ENCODE results near the gene ZMIZ1. TPM values are rescaled to one million over a fixed set of nuclear protein-coding genes. Genes with fewer than 3 reads are reported as not detected.

ZMIZ1 gene
- polyA plus RNA-seq, 1 donor from 2014 or later, result 26.8 TPM

- no peak overlapping the region for H3K4me3 ChIP-seq (ENCODE audit: low read length)
- H3K9me3 ChIP-seq (ENCODE audit: low read length), result no peaks in the 10 kb centered on the region
- H3K79me2 ChIP-seq (replicated peaks; ENCODE audit: insufficient read depth, low read length), result no peaks in the 10 kb centered on the region
- H3K9me2 ChIP-seq (ENCODE audit: insufficient read depth, low read length), result no peaks in the 10 kb centered on the region
- TF ChIP-seq EP300 (conservative IDR thresholded peaks at IDR 0.05; ENCODE audit: poor library complexity, severe bottlenecking) (no peak), POLR2AphosphoS5 (IDR thresholded peaks at IDR 0.05) (no peak), TAF1 (IDR thresholded peaks at IDR 0.05; ENCODE audit: low read depth) (no peak), MXI1 (conservative IDR thresholded peaks at IDR 0.05; ENCODE audit: poor library complexity, severe bottlenecking) (no peak), CTCF (IDR thresholded peaks at IDR 0.05; ENCODE audit: poor library complexity, severe bottlenecking) (no peak), RAD21 (conservative IDR thresholded peaks at IDR 0.05) (no peak), EZH2 (IDR thresholded peaks at IDR 0.05; ENCODE audit: borderline replicate concordance, insufficient read depth, low read length, poor library complexity, severe bottlenecking) (no peak), SMC3 (conservative IDR thresholded peaks at IDR 0.05; ENCODE audit: poor library complexity) (no peak), REST (IDR thresholded peaks at IDR 0.05; ENCODE audit: borderline replicate concordance) (no peak)
- no peak overlapping the region for H3K27ac ChIP-seq (ENCODE audit: low read length)
- H2AFZ ChIP-seq (ENCODE audit: low read depth, low read length), result no peak overlapping the region
- H3K27me3 ChIP-seq (ENCODE audit: insufficient read depth, low read depth, low read length), result no peaks in the 10 kb centered on the region
- no peaks in the 10 kb centered on the region for H4K20me1 ChIP-seq (ENCODE audit: insufficient read depth)
- H3K4me2 ChIP-seq (ENCODE audit: low read length), result no peak overlapping the region
- no peak overlapping the region for H3K9ac ChIP-seq (ENCODE audit: low read length)
- no peaks in the 10 kb centered on the region for H3F3A ChIP-seq (ENCODE audit: insufficient read depth, low read length, poor library complexity, severe bottlenecking)
- no peaks in the 10 kb centered on the region for H3K36me3 ChIP-seq (ENCODE audit: insufficient read depth, low read length)
Measured at GRCh38 chr10:79344502-79345195, 275.9 kb downstream of the ZMIZ1 start.

DNA sequence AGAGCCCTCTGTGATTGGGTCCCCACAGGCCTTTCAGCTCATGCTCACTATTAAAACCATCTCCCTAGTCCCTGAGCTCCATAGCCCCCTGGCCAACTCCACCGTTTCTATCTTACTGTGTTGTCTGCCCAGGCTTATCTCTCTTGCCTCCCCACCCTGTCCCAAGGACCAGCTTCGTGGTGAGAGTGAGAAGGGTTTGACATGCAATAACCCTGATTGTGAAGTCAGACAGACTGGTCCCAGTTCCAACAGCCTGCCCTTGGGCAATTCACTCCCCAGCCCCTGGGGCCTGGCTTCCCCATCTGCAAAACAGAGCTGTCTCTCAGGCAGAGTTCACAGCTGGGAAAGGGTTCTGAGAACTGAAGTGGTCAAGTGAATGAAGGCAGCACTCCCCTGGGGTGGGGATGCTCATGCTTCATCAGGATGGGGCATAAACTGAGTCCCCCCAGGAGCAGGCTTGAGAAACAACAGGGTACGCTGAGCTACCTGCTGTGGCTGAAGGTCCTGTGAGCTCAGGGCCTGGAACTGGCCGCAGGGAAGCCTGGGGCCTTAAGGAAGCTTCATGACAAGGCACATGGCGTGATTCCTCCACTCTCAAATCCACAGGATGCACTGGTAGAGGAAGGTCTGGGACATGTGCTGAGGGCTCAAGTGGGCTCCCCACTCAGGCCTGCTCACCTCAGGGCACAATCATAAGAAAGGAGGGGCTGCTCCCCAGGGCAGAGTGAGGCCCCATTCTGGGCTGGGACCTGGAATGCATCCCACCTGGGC is 276.7 kb downstream of the ZMIZ1 start:
- no peak overlapping the region for H2AFZ ChIP-seq (ENCODE audit: low read depth, low read length)
- no peaks in the 10 kb centered on the region for H3K27me3 ChIP-seq (ENCODE audit: insufficient read depth, low read depth, low read length)
- no peak for TF ChIP-seq EZH2 (IDR thresholded peaks at IDR 0.05; ENCODE audit: borderline replicate concordance, insufficient read depth, low read length, poor library complexity, severe bottlenecking)
- TF ChIP-seq TAF1 (IDR thresholded peaks at IDR 0.05; ENCODE audit: low read depth), result no peak
- no peak for TF ChIP-seq MXI1 (conservative IDR thresholded peaks at IDR 0.05; ENCODE audit: poor library complexity, severe bottlenecking)
- TF ChIP-seq POLR2AphosphoS5 (IDR thresholded peaks at IDR 0.05), result no peak
- TF ChIP-seq SMC3 (conservative IDR thresholded peaks at IDR 0.05; ENCODE audit: poor library complexity), result no peak
- TF ChIP-seq REST (IDR thresholded peaks at IDR 0.05; ENCODE audit: borderline replicate concordance), result no peak
- TF ChIP-seq EP300 (conservative IDR thresholded peaks at IDR 0.05; ENCODE audit: poor library complexity, severe bottlenecking), result no peak
- no peak for TF ChIP-seq RAD21 (conservative IDR thresholded peaks at IDR 0.05)
- no peak for TF ChIP-seq CTCF (IDR thresholded peaks at IDR 0.05; ENCODE audit: poor library complexity, severe bottlenecking)
- no peak overlapping the region for H3K9ac ChIP-seq (ENCODE audit: low read length)
- H4K20me1 ChIP-seq (ENCODE audit: insufficient read depth), result no peaks in the 10 kb centered on the region
- no peak overlapping the region for H3K27ac ChIP-seq (ENCODE audit: low read length)
- H3K9me2 ChIP-seq (ENCODE audit: insufficient read depth, low read length), result no peaks in the 10 kb centered on the region
- H3K9me3 ChIP-seq (ENCODE audit: low read length), result no peaks in the 10 kb centered on the region
- no peak overlapping the region for H3K4me2 ChIP-seq (ENCODE audit: low read length)
- no peaks in the 10 kb centered on the region for H3K36me3 ChIP-seq (ENCODE audit: insufficient read depth, low read length)
- H3K4me3 ChIP-seq (ENCODE audit: low read length), result no peak overlapping the region
- no peaks in the 10 kb centered on the region for H3K79me2 ChIP-seq (replicated peaks; ENCODE audit: insufficient read depth, low read length)
- H3F3A ChIP-seq (ENCODE audit: insufficient read depth, low read length, poor library complexity, severe bottlenecking), result no peaks in the 10 kb centered on the region
